ENCODE results near the gene SLC30A7.

SLC30A7 gene

GRCh38 chr1:100955322-100955721, 59.4 kb downstream of the SLC30A7 start:
- Histone ChIP-seq H3K9ac (ENCODE audit: low read length) (no peak overlapping the region), H3K36me3 (replicated peaks; ENCODE audit: low read depth, low read length) (no peaks in the 10 kb centered on the region), H3K4me3 (ENCODE audit: low read length) (no peak overlapping the region), H2AFZ (ENCODE audit: low read depth, low read length) (no peak overlapping the region), H4K20me1 (ENCODE audit: insufficient read depth, low read length) (no peaks in the 10 kb centered on the region), H3K27ac (ENCODE audit: low read length) (no peak overlapping the region), H3K9me3 (ENCODE audit: insufficient read depth, low read length) (no peaks in the 10 kb centered on the region), H3K4me2 (ENCODE audit: low read length) (no peak overlapping the region), H3K4me1 (ENCODE audit: low read length) (no peaks in the 10 kb centered on the region), H3K79me2 (ENCODE audit: low read length) (no peaks in the 10 kb centered on the region), H3K27me3 (ENCODE audit: low read depth, low read length) (no peaks in the 10 kb centered on the region)
- no peak for TF ChIP-seq CTCF (IDR thresholded peaks at IDR 0.05; ENCODE audit: low read depth, low read length)
- no peak for TF ChIP-seq EZH2phosphoT487 (IDR thresholded peaks at IDR 0.05; ENCODE audit: low read depth)

- Histone ChIP-seq H3K9ac (ENCODE audit: low read length) (no peak overlapping the region), H3K4me2 (ENCODE audit: low read length) (no peak overlapping the region), H3K4me1 (ENCODE audit: low read length) (no peaks in the 10 kb centered on the region), H2AFZ (ENCODE audit: low read depth, low read length) (no peak overlapping the region), H3K9me3 (ENCODE audit: insufficient read depth, low read length) (no peaks in the 10 kb centered on the region), H3K4me3 (ENCODE audit: low read length) (no peak overlapping the region), H3K27ac (ENCODE audit: low read length) (no peak overlapping the region), H3K79me2 (ENCODE audit: low read length) (no peaks in the 10 kb centered on the region), H4K20me1 (ENCODE audit: insufficient read depth, low read length) (no peaks in the 10 kb centered on the region), H3K27me3 (ENCODE audit: low read depth, low read length) (no peaks in the 10 kb centered on the region), H3K36me3 (replicated peaks; ENCODE audit: low read depth, low read length) (no peaks in the 10 kb centered on the region)
- TF ChIP-seq EZH2phosphoT487 (IDR thresholded peaks at IDR 0.05; ENCODE audit: low read depth) (no peak), CTCF (IDR thresholded peaks at IDR 0.05; ENCODE audit: low read depth, low read length) (no peak)
Measured at GRCh38 chr1:100959502-100960060, 63.7 kb downstream of the SLC30A7 start.

- Histone ChIP-seq H3K9ac (ENCODE audit: low read length) (no peak overlapping the region), H3K27me3 (ENCODE audit: low read depth, low read length) (no peaks in the 10 kb centered on the region), H3K4me1 (ENCODE audit: low read length) (no peaks in the 10 kb centered on the region), H2AFZ (ENCODE audit: low read depth, low read length) (no peak overlapping the region), H3K27ac (ENCODE audit: low read length) (no peak overlapping the region), H3K4me3 (ENCODE audit: low read length) (no peak overlapping the region), H3K4me2 (ENCODE audit: low read length) (no peak overlapping the region), H4K20me1 (ENCODE audit: insufficient read depth, low read length) (no peaks in the 10 kb centered on the region), H3K9me3 (ENCODE audit: insufficient read depth, low read length) (no peaks in the 10 kb centered on the region), H3K36me3 (replicated peaks; ENCODE audit: low read depth, low read length) (no peaks in the 10 kb centered on the region), H3K79me2 (ENCODE audit: low read length) (no peaks in the 10 kb centered on the region)
- TF ChIP-seq CTCF (IDR thresholded peaks at IDR 0.05; ENCODE audit: low read depth, low read length) (no peak), EZH2phosphoT487 (IDR thresholded peaks at IDR 0.05; ENCODE audit: low read depth) (no peak)
Measured at GRCh38 chr1:100960098-100960497, 64.2 kb downstream of the SLC30A7 start.

GRCh38 chr1:100968621-100969020, 72.7 kb downstream of the SLC30A7 start:
- TF ChIP-seq EZH2phosphoT487 (IDR thresholded peaks at IDR 0.05; ENCODE audit: low read depth), result no peak
- TF ChIP-seq CTCF (IDR thresholded peaks at IDR 0.05; ENCODE audit: low read depth, low read length), result no peak
- H3K9ac ChIP-seq (ENCODE audit: low read length), result no peak overlapping the region
- no peaks in the 10 kb centered on the region for H3K27me3 ChIP-seq (ENCODE audit: low read depth, low read length)
- H3K79me2 ChIP-seq (ENCODE audit: low read length), result no peaks in the 10 kb centered on the region
- no peaks in the 10 kb centered on the region for H4K20me1 ChIP-seq (ENCODE audit: insufficient read depth, low read length)
- no peak overlapping the region for H3K4me3 ChIP-seq (ENCODE audit: low read length)
- no peaks in the 10 kb centered on the region for H3K4me1 ChIP-seq (ENCODE audit: low read length)
- no peak overlapping the region for H2AFZ ChIP-seq (ENCODE audit: low read depth, low read length)
- H3K9me3 ChIP-seq (ENCODE audit: insufficient read depth, low read length), result no peaks in the 10 kb centered on the region
- H3K4me2 ChIP-seq (ENCODE audit: low read length), result no peak overlapping the region
- H3K36me3 ChIP-seq (replicated peaks; ENCODE audit: low read depth, low read length), result peaks cover 7% of the 10 kb centered on the region
- H3K27ac ChIP-seq (ENCODE audit: low read length), result no peak overlapping the region
